Measurements from ENCODE around the gene TXLNA.

GRCh38 chr1:32179443-32180185, at the start of gene TXLNA:
- no peak for TF ChIP-seq CTCF (IDR thresholded peaks at IDR 0.05; ENCODE audit: insufficient read depth, low read length, poor library complexity, severe bottlenecking)
- no peak for TF ChIP-seq EZH2phosphoT487 (conservative IDR thresholded peaks at IDR 0.05; ENCODE audit: low read length)
